Adipocyte (in vitro differentiated cells): Measurements from ENCODE around the gene SKIL.

ENCODE experiments used
- DNase-seq: peaks from one replicate; pipeline ENCODE4 v3.0.0-alpha.2; 2015; ENCODE audit warnings: low read depth
- H3K27me3 ChIP-seq: replicated peaks from 2 replicates; pipeline ENCODE4 v1.7.0; 2013; ENCODE audit warnings: mild to moderate bottlenecking, low read length, moderate library complexity; ENCODE audit not compliant: control insufficient read depth, insufficient read depth
- H3K36me3 ChIP-seq: 2 replicates; pipeline ENCODE4 v1.7.0; 2013; ENCODE audit warnings: low read length, mild to moderate bottlenecking, moderate library complexity; ENCODE audit not compliant: control insufficient read depth, insufficient read depth, severe bottlenecking
- H3K4me1 ChIP-seq: 2 replicates; pipeline ENCODE4 v1.7.0; 2013; ENCODE audit warnings: mild to moderate bottlenecking, low read length, moderate library complexity; ENCODE audit not compliant: control insufficient read depth, insufficient read depth
- H3K4me3 ChIP-seq: 2 replicates; pipeline ENCODE4 v1.7.0; 2013; ENCODE audit warnings: mild to moderate bottlenecking, low read length, moderate library complexity
- H3K9ac ChIP-seq: 2 replicates; pipeline ENCODE4 v1.7.0; 2013; ENCODE audit warnings: mild to moderate bottlenecking, low read length, moderate library complexity
- H3K9me3 ChIP-seq: 2 replicates; pipeline ENCODE4 v1.7.0; 2013; ENCODE audit warnings: mild to moderate bottlenecking, low read length, moderate library complexity; ENCODE audit not compliant: control insufficient read depth

Gene SKIL

GRCh38 chr3:170440344-170440743, 82.8 kb downstream of the SKIL start:
- Histone ChIP-seq H3K4me3 (no peak overlapping the region), H3K9ac (no peak overlapping the region), H3K4me1 (peaks cover 11% of the 10 kb centered on the region), H3K27me3 (no peaks in the 10 kb centered on the region), H3K36me3 (peaks cover 27% of the 10 kb centered on the region), H3K9me3 (no peaks in the 10 kb centered on the region)
- no peak for DNase-seq

GRCh38 chr3:170441412-170441811, 83.9 kb downstream of the SKIL start:
- H3K27me3 ChIP-seq: no peaks in the 10 kb centered on the region
- DNase-seq: no peak

GRCh38 chr3:170442947-170443346, 85.4 kb downstream of the SKIL start:
- Histone ChIP-seq H3K9ac (no peak overlapping the region), H3K9me3 (no peaks in the 10 kb centered on the region), H3K4me1 (peaks cover 12% of the 10 kb centered on the region), H3K27me3 (no peaks in the 10 kb centered on the region), H3K4me3 (no peak overlapping the region), H3K36me3 (peaks cover 1% of the 10 kb centered on the region)
- DNase-seq: no peak

More at GRCh38 chr3:170441412-170441811, 83.9 kb downstream of the SKIL start:
- Histone ChIP-seq H3K9me3 (no peaks in the 10 kb centered on the region), H3K36me3 (peaks cover 17% of the 10 kb centered on the region), H3K9ac (no peak overlapping the region), H3K4me3 (no peak overlapping the region), H3K4me1 (peaks cover 11% of the 10 kb centered on the region)

- peaks cover 14% of the 10 kb centered on the region for H3K4me1 ChIP-seq
- no peaks in the 10 kb centered on the region for H3K9me3 ChIP-seq
- no peak overlapping the region for H3K9ac ChIP-seq
- H3K36me3 ChIP-seq: no peaks in the 10 kb centered on the region
- no peaks in the 10 kb centered on the region for H3K27me3 ChIP-seq
- no peak for DNase-seq
- H3K4me3 ChIP-seq: no peak overlapping the region
These were observed 85.9 kb downstream of the SKIL start for GRCh38 chr3:170443457-170443856.
